ENCODE measurements around the gene GPR146.

Gene GPR146

DNA sequence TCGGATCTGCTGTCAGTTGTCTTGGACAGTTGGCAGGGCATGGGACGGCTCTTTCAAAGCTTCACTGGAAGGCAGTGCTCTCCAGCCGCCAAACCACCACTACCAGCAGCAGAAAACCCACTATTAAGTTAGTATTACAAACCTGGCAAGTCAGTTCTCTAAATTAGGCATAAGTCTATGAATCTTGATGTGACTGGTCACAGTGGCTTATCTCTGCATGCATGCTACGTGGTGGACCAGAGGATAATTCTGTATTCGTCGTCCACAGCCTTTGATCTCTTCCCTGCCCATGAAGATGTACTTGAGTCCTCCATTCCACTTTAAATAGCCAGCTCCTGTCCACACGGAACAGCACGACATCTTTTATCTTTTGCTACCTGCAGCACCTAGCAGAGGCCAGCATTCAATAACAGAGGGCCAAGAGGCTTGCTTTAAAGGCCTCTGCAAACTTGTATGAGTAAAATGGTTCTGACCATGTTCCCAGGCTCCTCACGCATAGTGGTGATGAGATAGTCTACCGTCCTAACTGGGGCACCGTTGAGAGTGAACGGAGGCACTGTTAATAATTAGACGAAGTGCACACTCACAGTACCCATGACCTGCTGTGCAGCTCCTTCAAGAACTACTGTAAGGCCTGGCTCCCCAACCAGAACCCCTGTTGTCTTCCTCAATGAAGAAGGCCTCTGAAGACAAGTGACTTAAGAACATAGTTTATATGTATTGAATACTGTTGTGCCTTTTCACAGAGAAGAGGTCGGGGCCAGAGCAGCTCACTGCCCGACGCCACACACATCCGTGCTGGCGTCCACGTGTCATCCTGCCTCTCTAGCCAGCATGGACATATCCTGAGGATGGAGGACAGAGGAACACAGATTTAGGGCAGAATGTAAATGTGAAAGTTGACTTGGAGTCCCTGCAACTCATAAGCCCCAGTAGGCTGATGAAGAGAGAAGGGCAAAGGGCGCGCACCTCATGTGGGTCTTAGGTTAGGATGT is 1.0 kb downstream of the GPR146 start:
- DNase-seq = no peak

DNA sequence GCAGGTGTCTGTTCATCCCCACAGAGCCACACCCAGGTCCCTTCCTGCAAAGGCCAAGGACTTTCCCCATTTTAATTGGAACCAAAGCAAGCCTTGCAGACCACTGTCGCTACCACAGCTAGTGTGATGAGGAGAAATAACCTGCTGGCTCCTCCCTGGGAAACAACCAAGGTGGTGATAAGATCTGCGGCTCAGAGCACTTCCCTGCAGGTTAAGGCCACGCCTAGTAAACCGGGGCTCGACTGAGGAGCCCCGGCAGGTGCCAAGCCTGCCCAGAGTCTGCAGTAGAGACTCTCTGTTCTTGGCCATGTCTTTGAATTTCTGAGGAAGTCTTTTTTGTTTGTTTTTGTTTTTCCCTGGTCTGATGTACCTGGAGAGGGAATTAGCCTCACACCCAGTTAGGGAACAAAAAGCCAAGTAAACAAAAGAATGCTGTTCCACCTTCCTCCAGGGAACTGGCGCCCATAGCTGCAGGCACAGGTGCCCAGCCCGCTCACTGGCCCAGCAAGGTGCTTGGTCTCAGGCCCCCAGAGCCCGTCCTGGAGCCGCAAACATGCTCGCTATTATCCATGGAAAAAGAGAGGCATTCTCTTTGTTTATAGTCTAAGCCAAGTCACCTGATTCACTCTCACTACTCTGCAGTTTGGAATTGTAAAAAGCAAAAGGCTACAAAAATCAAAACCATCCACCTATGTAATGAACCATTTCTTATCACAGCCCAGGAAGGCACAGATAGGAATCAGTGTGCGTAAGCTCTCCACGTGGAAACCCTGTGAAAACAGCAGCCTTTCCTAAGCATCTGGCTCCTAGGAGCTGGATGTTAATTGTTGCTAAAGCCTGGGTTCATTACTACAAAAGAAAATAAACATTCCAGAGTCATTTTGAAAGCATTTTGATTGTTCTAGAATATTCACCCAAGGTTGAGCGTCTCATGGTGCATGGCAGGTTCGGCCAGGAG is 2.7 kb downstream of the GPR146 start:
- peak; percentile 43 for DNase-seq

DNA sequence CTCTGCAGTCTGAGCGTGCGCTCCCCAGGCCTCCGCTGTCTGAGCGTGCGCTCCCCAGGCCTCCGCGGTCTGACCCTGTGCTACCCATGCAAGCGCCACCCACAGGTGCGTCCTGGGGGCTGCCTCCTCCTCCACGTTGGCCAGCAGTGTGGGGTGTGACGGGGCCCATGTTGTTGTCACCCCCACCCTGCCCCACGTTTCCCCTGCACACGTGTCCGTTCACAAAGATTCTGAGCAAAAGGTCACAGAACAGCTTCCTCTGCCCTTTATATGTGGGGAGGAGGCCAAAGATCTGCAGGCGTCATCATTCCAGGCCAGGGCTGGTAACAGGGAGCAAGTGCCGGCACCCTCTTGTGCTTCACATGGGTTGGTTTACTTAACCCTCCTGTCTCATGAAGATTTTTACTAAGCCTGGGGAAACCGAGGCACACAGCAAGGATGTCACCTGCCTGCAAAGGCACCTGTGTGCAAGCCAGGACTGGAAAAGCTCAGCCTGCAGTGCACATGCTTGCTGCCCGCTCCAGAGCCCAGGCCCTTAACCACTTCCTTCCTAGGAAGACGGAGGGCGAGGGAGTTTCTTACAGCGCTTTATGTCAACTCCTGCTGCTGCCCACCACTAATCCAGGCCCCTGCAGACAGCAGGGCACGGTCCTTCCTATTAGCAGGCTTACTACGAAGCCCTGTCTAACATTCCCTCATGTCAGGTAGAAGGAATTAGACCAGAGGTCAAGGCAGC is 4.8 kb downstream of the GPR146 start:
- no peak for DNase-seq

DNA sequence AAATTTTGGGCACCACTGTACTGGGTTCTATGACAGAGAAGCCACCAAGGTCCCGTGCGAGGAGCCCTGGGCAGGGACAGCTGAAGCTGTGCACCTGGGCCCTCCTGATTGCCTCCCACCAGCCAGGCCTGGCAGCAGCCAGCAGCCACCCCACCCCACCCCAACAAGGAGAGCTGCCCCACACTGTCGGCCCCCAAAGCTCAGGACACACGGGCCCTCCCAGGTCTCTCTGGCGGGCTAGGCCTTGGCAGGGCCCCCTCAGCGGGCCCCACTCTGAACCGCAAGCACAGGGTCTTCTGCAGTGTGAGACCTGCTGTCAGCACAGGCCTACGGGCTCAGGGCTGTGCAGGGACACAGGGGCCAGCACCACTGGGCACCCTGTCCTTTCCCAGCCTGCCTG is 5.5 kb downstream of the GPR146 start:
- no peak for DNase-seq

DNA sequence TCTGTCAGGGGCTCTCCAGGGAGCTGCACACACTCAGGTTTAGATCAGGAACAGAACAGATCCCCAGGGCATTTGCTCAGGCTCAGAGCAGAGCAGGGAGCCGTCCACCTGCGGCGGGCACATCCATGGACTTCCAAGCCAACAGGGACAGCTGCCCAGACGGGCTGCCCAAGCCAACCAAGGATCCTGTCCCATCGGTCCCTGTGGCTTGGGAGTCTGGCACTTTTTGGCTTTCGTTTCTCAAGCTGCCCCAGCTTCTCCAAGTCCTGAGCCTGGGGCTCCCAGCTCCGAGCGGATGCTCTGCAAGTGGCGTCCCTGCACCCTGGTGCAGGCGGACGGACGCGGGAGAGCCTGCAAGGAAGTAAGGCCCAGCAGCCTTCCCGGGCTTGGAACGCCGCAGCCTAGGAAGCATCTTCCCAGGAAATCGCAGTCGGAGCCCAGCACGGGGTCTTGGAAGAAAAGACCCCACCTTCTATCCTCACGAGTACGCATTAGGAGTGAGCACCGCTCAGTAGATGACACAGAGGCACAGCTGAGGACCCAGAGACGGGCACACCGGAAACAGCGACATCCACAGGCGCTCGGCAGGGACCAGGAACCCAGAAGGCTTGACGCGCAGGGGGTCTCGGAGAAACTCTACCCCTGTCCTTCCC is 6.0 kb downstream of the GPR146 start:
- DNase-seq = no peak

DNA sequence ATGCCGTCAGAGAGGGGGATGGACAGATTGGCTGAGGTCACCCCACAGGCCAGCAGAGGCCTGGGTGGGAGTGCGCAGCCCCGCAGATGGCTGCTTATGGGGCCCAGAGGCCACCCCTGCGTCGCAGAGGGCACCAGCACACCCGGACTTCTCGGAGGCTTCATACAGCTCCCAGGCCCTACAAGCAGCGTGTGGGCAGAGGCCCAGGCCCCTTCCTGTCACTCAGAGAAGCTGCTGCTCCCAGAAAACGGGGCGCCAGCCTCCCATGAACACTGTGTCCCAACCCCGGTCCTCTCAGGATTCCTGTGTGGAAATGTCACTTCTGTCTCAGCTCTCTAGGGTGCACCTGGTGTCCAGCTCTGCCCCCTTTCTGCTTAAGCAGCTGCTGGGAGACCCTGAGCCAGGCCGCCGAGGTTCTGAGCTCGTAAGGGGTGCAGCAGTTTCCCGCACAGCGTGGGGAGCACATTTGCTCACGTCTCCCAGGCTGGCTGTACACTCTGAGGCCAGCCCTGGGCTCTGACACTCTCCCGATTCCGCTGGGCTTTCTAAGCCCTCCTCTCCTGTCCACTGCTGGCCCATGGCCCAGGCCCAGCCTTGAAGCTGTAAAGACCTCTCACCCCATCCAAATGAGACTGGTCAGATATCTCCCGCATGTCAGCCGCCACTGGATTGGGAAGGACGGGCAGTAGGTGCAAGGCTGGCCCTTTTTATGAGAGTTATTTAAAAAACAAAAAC is 6.8 kb downstream of the GPR146 start:
- no peak for DNase-seq

DNA sequence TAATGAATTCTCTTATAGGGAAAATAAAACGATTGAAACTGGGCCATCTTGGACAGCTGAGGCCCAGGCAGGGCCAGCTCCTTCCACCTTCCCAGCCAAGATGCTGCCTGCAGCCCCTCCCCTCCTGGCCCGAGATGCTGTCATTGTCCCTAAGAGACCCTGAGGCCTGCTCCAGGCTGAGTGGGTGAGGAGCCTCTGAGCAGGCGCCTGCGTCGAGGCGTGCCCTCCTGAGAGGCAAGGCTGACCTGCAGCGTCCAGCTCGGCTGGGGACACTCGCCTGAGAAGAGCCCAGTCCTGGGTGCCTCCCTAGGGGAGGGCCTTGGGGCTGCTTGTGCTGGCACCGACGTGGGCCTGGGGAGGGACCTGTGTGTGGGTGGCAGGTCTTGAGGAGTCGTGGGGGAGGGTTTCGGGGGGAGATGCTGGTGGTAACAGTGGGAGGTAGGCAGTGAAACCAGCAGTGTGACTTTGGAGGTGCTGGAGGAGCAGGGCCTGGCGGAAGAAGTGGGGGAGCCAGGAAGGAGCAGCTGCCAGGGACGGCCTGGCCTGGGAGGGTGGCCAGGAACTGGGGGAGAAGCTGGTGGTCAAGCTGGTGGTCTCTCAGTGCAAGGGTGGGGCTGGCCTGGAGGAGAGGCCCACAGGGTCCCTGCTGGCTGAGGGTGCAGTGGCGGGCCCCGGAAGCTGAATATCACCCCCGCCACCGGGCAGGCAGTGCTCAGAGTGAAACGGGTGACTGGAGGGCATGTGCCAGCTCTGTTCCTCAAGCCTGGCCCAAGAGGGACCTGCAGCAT is 7.9 kb downstream of the GPR146 start:
- DNase-seq = no peak

DNA sequence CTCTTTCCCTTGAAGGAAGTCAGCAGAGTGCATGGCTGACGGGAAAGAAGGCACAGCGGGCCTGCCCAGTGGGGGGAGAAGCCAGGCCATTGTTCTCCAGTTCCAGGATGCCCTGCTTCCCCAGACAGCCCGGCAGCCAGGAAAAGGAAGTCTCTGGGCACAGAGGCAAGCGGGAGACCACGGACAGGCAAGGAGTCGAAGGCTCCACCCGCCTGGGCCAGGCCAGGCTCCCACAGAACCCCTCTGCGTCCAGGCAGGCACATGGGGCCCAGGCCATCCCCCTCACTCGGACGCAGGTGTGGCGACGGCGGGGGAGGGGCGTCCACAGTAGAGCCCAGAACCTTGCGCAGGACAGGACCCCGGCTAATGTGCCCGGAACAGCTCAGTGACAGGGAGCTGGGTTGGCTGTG is 8.7 kb downstream of the GPR146 start:
- DNase-seq = no peak

DNA sequence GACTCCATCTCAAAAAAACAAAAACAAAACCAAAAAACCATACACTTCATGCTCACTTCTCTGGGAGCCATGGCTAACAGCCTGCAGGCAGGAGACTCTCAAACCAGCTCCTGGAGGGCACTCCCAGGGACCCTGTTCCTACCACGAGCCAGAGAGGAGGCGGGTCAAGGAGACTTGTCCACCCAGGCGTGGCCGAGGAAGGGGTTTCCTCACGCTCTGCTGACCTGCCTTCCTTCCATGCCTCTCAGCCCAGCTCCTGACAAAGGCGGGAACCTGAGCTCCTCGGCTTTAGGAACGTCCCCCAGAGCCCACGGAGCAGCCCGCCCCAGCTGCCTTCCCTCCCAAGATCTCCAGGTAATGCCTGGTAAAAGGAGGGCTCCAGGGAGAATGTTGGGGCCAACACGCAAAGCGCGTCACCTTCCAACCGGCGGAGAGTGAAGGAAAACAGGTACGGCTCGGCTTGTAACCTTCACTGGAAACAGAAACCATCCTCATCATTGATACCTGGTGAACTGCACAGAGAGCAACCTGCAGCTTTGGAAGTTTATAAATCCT is 9.5 kb downstream of the GPR146 start:
- no peak for DNase-seq

DNA sequence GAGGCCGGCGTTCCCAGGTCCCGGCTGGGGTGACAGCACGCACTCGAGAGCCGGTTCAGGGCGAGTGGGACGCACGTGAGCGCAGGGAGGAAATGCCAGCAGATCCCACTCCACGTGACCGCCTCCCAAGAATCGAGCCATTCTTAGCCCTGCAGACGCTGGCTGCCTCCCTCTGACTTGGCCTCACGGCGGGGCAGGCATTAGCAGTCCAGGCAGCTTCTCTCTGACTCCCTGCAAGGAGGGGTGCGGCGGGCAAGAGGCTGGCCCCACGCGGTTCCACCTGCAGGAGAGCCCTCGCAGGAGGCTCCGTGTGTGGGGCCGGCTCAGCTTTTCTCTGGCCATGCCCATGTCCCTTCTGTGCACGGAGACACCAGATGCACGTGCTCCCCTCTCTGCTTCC is 10.1 kb downstream of the GPR146 start:
- DNase-seq = no peak

DNA sequence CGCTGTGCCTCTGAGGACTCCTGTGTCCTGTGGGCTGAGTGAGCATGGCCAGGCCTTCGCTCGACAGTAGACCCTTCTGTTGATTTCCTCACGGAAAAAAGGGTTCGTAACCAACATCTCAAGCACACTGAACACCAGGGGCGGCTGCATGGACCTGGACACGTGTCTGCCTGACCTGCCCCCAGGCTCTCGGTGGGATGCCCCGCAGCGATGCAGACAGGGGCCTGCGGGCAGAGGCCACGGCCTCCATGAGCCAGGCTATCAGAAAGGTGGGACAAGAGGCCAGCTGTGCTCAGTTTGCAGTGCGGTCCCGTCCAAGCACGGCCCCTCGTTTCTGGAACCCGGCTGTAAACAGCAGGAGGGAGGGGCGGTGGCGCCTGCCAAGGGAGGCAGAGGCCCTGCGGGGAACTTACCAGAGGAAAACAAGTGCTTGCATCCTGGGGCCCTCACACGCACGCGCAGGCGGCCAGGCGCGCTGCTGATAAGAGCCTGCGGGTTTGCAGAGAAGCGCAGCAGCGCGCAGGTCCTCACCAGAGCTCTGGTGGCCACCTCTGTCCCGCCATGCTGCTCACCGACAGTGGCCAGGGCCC is 10.6 kb downstream of the GPR146 start:
- peak; percentile 57 for DNase-seq

DNA sequence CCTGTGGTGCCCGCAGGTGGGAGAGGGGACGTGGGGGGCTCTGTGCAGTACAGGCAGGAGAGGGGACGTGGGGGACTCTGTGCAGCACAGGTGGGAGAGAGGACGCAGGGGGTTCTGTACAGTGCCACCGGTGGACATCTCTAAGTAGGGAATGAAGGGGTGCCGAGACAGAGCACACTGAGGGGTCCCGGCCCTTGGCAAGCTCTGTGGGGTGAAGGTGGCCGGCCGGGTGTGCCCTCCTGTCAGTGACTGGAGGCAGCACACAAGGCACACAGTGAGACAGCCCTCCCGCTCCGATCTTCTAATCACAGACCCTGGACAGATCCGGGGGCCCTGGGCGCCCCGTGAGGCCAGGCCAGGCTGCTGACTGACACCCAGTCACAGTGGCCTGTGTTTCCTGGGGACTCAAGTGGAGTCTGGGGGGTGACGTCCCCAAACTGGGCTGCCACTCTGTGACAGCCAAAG is 11.2 kb downstream of the GPR146 start:
- DNase-seq = no peak

DNA sequence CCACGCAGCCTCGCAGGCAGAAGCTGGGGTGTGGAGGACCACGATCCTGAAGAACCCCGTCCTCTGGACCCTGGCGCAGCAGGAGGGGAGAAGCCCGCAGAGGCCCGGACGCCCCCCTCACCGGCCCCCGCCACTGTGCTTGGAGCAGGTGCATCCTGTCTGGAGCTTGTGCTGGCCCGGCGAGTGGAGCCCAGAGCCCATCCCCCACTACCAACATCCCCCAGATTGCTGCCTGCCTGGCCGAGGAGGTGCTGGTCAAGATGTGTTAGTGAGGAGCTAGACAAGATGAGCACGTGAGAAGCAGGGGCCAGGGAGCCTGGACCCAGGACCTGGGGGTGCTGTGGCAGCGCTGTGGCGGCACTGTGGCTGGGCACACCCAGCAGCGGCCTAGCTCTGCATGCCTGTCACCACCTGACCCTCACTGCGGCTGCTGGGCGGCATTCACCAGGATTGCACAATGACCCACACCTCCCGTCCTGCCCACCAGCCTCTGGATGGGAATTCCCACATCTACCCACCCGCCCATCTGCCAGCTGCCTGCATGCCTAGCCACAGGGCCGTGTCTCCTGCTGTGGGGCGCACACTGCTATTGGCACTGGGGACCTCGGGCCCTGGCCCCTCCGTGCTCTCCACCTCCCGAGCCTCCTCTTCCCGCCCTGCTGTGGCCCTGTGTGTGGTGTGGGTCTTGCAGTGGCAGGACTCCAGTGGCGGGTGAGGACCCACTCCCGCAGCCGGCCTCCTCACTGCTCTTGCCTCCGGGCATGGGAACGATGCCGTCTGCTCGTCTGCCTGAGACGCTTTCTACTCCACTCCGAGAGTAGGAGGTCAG is 11.8 kb downstream of the GPR146 start:
- no peak for DNase-seq

DNA sequence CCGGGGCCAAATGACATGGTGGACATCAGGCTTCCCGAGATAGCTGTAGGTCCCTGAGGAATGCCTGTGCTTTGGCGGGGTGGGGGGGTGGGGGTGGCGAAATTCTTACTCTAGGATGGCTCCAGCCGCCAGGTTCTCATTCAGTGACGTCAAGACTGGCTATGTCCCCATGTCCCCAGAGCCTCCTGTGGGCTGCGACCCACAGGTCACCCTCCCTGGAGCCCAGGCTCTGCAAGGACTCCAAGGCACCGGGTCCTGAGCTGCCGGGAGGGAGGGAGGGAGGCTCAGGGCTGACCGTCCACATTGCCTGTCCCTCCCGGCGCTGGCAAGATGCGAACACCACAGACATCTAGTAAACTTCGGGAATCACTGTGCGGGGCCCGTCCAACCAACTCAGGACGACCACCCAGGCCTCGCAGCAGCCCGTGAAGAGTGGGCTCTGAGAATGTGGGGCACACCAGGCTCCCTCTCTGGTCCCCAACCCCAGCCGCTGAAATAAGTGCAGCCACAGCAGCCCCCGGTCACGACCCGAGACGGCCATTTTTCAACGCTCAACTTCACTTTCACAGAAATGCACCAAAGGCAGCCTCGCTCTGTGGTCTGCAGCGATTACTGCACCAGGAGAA is 12.6 kb downstream of the GPR146 start:
- no peak for DNase-seq

DNA sequence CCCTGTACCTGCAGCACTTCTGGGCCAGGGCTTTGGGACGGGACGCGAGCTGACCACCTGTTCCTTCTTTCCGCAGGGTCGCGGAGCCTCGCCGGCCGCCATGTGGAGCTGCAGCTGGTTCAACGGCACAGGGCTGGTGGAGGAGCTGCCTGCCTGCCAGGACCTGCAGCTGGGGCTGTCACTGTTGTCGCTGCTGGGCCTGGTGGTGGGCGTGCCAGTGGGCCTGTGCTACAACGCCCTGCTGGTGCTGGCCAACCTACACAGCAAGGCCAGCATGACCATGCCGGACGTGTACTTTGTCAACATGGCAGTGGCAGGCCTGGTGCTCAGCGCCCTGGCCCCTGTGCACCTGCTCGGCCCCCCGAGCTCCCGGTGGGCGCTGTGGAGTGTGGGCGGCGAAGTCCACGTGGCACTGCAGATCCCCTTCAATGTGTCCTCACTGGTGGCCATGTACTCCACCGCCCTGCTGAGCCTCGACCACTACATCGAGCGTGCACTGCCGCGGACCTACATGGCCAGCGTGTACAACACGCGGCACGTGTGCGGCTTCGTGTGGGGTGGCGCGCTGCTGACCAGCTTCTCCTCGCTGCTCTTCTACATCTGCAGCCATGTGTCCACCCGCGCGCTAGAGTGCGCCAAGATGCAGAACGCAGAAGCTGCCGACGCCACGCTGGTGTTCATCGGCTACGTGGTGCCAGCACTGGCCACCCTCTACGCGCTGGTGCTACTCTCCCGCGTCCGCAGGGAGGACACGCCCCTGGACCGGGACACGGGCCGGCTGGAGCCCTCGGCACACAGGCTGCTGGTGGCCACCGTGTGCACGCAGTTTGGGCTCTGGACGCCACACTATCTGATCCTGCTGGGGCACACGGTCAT is 13.3 kb downstream of the GPR146 start:
- no peak for DNase-seq

DNA sequence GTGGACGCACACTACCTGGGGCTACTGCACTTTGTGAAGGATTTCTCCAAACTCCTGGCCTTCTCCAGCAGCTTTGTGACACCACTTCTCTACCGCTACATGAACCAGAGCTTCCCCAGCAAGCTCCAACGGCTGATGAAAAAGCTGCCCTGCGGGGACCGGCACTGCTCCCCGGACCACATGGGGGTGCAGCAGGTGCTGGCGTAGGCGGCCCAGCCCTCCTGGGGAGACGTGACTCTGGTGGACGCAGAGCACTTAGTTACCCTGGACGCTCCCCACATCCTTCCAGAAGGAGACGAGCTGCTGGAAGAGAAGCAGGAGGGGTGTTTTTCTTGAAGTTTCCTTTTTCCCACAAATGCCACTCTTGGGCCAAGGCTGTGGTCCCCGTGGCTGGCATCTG is 14.0 kb downstream of the GPR146 start:
- no peak for DNase-seq

DNA sequence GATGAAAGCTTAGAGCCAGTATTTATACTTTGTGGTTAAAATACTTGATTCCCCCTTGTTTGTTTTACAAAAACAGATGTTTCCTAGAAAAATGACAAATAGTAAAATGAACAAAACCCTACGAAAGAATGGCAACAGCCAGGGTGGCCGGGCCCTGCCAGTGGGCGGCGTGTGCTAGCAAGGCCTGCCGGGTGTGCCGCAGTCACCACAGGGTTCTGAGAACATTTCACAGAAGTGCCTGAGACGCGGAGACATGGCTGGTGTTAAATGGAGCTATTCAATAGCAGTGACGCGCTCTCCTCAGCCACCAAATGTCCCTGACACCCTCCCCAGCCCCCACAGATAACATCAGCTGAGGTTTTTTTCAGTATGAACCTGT is 14.5 kb downstream of the GPR146 start:
- no peak for DNase-seq
